GM19238 (cell line): ENCODE results near the gene SLK.

Experiments used
- DNase-seq: peaks from one replicate; pipeline ENCODE4 v3.0.0; 2011; ENCODE audit warnings: low spot score; ENCODE audit not compliant: insufficient read length

SLK gene

GRCh38 chr10:103990121-103990520, 23.2 kb downstream of the SLK start:
- DNase-seq: no peak

DNA sequence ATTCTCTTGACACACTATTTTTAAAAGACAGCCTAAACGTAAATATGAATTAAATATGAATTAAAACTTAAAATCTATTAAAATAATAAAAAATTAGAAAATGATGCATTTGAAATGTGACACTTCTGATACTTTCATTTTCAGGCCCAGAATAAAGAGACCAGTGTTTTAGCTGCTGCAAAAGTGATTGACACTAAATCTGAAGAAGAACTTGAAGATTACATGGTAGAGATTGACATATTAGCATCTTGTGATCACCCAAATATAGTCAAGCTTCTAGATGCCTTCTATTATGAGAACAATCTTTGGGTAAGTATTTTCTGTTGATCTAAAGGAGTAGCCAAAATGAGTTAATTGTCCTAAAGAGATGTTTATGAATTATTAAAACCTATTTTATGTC, 23.6 kb downstream of the SLK start:
- no peak for DNase-seq

DNA sequence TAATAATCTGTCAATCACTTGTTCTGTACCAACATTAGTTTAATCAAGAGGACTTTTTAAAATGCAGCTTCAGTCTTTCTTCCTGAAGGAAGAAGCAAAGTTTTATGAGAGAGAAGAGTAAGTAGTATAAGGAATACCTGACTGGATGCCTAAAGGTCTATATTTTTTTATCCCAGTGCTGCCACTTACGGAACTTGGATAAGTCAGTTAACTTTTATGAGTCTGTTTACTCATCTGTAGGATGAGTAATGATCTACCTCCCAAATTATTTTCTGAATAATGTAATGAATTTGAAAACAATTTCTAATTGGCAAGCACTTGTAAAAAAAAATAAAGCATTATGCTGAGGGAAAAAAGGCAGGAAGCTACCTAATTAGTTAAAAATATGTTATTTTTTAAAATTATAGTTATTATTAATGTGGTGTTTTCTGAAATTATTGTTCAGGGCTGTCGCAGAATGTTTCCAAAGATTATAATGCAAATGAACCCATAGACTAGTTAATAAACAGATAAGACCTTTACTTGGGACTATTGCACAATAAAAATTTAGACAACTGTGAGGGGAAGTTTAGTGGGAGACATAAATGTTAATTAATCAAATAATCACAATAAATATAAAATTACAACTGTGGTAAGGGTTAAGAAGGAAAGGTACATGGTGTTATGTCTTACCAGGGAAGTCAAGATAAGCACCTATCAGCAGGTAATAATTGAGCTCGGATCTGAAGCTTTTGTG, 24.6 kb downstream of the SLK start:
- DNase-seq: no peak

DNA sequence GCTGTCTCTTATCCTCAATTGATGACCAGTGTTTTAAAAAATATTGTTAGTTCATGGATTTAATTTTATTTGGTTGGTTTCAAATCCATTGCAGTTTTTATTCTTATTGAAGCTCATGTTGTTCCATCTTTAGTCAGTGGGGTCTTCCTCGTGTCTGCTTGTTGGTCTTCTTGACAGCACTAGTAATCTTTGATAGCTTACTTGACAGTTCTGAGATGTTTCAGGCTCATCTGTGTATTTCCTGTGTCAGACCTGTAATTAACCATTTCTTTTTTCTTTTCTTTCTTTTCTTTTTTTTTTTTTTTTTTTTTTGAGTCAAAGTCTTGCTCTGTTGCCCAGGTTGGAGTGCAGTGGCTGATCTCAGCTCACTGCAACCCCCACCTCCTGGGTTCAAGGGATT, 28.2 kb downstream of the SLK start:
- no peak for DNase-seq

DNA sequence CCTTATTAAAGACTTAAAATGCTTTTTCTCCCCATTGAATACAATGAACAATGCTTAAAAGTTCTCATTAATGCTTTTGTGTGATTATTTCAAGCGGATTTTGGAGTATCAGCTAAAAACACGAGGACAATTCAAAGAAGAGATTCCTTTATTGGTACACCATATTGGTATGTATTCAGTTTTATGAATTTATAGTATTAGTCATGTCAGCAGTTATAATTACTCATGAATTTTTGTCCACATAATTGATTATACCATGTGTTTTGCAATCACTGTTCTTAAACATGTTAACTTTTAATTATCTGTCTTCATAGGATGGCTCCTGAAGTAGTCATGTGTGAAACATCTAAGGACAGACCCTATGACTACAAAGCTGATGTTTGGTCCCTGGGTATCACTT, 31.9 kb downstream of the SLK start:
- DNase-seq: no peak

GRCh38 chr10:104002911-104003310, 36.0 kb downstream of the SLK start:
- no peak for DNase-seq

DNA sequence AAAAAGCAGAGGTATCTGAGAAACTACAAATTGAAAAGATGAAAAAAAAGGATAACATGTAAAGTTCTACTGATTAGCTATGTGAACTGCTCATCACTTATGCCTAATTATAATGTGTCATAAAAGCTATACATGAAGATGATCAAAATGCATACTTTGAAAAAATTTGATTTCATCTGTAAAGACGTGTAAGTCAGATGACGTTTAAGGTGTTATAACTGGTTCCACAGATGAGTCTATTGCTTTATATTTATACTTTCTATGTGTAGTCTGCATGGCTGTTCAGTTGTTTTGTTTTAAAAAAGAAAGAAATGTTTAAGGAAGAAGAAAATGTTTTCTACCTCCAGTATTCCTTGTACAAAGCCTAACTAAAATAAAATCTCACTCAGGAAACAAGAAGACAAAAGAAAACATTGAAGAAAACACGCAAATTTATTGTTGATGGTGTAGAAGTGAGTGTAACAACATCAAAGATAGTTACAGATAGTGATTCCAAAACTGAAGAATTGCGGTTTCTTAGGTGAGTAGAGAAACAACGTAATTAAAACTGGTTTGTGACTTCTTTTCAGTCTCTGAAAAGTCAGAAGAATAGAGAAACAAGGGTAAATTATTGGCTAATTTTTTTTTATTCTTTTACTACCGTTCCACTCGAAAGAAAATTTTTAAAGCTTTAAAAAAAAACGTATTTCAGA, 38.4 kb downstream of the SLK start:
- DNase-seq: no peak

GRCh38 chr10:104011904-104012303, 45.0 kb downstream of the SLK start:
- DNase-seq: no peak

GRCh38 chr10:104013489-104013888, 46.5 kb downstream of the SLK start:
- no peak for DNase-seq

- DNase-seq: no peak
These were observed 47.2 kb downstream of the SLK start for GRCh38 chr10:104014176-104014575.

DNA sequence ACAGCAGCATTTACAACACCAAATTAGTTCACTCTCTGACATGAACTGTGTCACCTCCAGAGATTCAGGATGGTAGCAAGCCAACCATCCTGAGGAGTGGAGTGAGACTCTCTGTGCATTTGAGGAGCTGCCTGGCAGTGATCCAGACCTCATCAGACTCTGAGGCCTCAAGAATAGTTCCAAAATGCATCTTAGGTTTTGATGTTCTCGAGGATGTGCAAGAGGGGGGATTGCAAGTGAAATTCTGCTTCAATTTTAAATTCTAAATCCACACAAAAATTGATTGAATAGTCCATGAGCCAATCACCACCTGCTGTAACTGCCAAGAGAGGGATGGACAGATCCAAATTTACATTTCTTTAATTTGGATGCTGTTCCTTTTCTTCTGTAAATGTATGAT, 49.7 kb downstream of the SLK start:
- no peak for DNase-seq

DNA sequence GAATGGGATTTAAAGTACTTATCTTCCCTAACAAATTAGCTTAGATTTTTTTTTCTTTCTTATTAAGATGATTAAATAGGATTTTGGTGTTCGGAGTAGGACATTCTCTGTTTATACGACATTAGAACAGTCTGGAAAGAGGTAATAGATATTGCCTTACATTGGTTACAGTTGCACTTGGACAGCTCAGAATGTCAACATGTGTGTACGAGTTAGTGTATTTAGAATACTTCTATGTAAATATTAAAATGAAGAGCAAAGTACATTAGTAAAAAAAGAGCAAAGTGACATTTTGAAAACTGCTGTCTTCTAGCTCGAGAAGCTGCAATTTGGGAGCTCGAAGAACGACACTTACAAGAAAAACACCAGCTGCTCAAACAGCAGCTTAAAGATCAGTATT, 51.5 kb downstream of the SLK start:
- DNase-seq: no peak

DNA sequence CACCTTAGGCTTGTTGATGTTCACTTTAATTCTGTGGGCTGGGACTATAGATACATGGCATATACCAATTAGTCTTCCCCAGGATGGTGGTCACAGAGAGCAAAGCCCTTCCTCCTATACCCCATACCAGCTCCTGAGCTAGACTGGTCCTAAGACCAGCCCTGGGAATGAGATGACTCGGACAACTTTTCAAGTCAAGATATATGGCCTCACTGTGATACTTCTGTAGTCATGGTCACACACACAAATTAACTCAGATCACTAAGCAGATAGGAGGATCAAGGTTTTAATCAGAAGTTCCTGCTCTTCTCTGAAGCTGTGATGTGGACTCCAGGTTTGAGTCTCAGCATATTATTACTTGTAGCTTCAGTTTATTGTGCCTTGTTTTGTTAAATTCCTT, 53.1 kb downstream of the SLK start:
- no peak for DNase-seq

- DNase-seq: no peak
These were observed 54.3 kb downstream of the SLK start for GRCh38 chr10:104021246-104021645.

- no peak for DNase-seq
These were observed 55.1 kb downstream of the SLK start for GRCh38 chr10:104022026-104022425.

GRCh38 chr10:104025524-104025923, 58.6 kb downstream of the SLK start:
- no peak for DNase-seq

GRCh38 chr10:104026762-104027161, 59.8 kb downstream of the SLK start:
- no peak for DNase-seq

GRCh38 chr10:104028146-104028545, 61.2 kb downstream of the SLK start:
- no peak for DNase-seq

GRCh38 chr10:104028823-104029520, 62.0 kb downstream of the SLK start:
- DNase-seq: no peak

- DNase-seq: no peak
These were observed 62.6 kb downstream of the SLK start for GRCh38 chr10:104029521-104029860.

DNA sequence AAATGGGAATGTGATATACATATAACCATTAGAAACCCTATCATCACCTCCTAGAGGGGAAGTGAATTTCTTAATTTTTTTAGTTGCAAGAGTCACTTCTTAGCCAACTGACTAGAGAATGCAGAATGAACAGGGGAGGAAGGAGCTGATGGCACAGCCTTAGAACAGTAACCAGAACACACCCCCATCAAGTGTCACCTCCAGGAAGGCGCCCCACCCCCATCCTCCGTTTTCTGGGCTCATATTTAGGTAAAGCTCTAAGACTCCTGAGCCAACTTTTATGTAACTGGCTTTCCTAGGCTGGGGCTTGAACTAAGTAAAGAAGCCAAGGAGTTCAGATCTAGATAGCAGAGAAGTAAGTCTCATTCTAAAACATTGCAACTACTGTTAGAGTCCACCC, 64.7 kb downstream of the SLK start:
- DNase-seq: no peak

DNA sequence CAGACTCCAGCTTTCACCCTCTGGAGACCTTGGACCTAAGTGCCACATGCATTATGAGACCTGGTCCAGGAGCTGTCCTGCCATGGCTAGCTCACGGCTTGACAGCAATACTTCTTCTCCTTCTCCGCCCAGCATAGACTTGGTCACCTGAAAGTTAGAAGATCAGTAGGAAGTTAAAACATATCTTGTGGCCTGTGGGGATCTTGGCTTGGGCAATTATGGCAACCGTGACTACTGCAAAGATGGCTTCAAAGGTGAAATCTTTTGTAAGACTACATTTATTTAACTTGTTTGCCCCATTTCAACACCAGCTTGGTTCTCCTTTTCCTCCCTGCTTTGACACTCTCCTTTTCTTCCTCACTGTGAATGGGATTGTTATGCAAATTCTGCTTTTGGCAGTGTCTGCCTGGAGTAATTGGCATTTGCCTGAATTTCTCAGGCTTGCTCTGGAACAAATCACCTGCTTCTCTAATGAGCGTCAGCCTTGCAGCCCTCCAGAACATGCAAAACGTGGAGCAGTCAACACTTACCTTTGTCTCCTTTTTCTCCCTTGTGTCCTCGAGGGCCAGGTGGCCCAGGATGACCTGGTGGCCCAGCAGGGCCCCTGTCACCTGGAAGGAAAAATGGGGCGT, 65.3 kb downstream of the SLK start:
- DNase-seq: no peak
